Osteocyte (in vitro differentiated cells): ENCODE measurements around the gene IHH. TPM values are rescaled to one million over a fixed set of nuclear protein-coding genes. Genes with fewer than 3 reads are reported as not detected.

ENCODE experiments used
- DNase-seq: peaks from one replicate; pipeline ENCODE4 v3.0.0; 2021; ENCODE audit warnings: mixed read lengths; ENCODE audit not compliant: unreplicated experiment; ENCODE audit errors: extremely low spot score
- H3K27ac Mint-ChIP-seq: one replicate; pipeline ENCODE4 v1.8.0; 2021; ENCODE audit warnings: mild to moderate bottlenecking, mixed read lengths; ENCODE audit not compliant: unreplicated experiment
- H3K27me3 Mint-ChIP-seq: one replicate; pipeline ENCODE4 v1.8.0; 2021; ENCODE audit warnings: mixed read lengths; ENCODE audit not compliant: unreplicated experiment
- H3K36me3 Mint-ChIP-seq: one replicate; pipeline ENCODE4 v1.8.0; 2021; ENCODE audit warnings: mixed read lengths; ENCODE audit not compliant: unreplicated experiment
- H3K4me1 Mint-ChIP-seq: one replicate; pipeline ENCODE4 v1.8.0; 2021; ENCODE audit warnings: mixed read lengths; ENCODE audit not compliant: unreplicated experiment
- H3K4me3 Mint-ChIP-seq: one replicate; pipeline ENCODE4 v1.8.0; 2021; ENCODE audit warnings: mild to moderate bottlenecking, moderate library complexity, mixed read lengths; ENCODE audit not compliant: unreplicated experiment
- H3K9me3 Mint-ChIP-seq: one replicate; pipeline ENCODE4 v1.8.0; 2021; ENCODE audit warnings: mixed read lengths; ENCODE audit not compliant: unreplicated experiment
- long read RNA-seq: library from polyadenylated mRNA; unstranded; transcript quantifications from one replicate; pipeline ENCODE4 v2.0.0, GENCODE V29; 2021
- total RNA-seq: library from RNA; stranded (reverse); gene quantifications from 2 replicates; pipeline ENCODE4 v1.2.1, GENCODE V29; 2021
- TF ChIP-seq, protein P1 (sequence below): fragments of 200-600 bp; sonication (generic); IDR thresholded peaks from 2 replicates; pipeline ENCODE4 v1.5.0; 2021; ENCODE audit warnings: antibody characterized with exemption, mild to moderate bottlenecking, moderate library complexity

Gene IHH
- 0.18 TPM in 1 of 2 replicates, not detected in the other for total RNA-seq
- long read RNA-seq: 0 reads

DNA sequence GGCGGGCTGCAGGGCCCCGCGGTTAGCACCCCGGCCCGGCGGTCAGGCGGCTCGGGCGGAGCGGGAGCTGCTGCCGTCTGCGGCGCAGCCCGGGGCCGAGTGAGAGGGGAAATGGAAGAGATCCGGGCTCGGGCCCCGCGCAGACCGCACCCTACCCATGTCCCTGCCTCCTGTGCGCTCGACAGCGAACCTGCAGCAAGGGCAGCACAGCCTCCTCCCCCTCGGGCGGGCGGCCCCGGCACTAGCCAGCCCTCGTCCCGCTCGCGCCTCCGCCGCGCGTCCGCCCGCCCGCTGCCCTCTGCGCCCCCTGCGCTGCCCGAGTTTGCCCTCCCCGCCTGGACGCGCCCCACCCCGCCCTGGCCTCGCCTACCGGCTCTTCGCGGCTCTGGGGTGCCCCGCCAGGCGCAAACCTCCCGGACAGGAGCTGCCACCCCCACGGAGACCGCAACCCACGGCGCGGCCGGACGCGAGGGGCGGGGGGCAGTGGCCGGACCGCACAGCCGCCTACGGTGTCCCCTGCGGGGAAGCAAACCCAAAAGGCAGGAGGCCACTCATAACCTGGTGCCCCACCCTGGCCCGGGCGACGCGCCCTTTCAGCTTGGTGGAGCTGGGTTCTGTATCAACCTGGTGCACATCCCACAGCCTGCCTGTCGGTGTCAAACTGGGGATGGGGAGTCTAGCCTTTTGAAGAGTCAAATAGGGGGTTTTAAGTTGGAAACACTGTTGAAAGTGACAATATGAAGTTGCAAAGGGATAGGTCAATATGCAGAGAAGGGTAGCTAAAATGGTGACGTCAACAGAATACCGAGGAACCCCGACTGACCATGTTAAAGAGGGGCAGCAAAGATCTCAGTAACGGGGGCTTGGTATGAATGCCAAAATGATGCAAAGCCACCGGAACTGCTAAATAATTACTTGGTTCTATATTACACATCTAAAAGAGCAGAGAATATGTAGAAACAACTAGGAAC lies at the start of gene IHH:
TSS of gene IHH (minus strand) at position 101 of the 971 bp plus-strand sequence. CDS start 454 bp downstream, outside the sequence.
- DNase-seq: no peak
- no peaks in the 10 kb centered on the region for H3K9me3 Mint-ChIP-seq

DNA sequence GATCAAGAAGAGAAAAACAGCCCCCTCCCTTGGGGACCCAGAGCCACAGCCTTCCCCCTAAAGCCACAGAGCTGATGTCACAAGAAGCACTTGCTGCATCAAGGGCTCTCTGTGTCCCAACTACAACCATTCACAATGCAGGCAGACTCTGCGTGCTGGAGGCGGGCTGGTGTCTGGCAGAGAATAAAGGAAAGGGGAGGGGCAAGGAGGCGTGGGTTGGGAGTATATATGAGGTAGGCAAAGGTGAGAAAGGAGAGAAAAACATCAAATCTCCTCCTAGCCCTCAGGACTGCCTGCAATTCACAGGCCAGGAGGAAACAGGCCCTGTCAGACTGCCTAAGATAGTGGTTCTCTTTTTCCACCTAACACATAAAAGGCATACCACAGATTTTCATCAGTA lies 48.8 kb upstream of the IHH start:
- Mint-ChIP-seq H3K9me3 (no peaks in the 10 kb centered on the region), H3K4me3 (no peak overlapping the region), H3K36me3 (peaks cover 3% of the 10 kb centered on the region), H3K27me3 (no peaks in the 10 kb centered on the region), H3K27ac (no peak overlapping the region), H3K4me1 (peaks cover 4% of the 10 kb centered on the region)
- DNase-seq: no peak
- TF ChIP-seq, protein P1, sequence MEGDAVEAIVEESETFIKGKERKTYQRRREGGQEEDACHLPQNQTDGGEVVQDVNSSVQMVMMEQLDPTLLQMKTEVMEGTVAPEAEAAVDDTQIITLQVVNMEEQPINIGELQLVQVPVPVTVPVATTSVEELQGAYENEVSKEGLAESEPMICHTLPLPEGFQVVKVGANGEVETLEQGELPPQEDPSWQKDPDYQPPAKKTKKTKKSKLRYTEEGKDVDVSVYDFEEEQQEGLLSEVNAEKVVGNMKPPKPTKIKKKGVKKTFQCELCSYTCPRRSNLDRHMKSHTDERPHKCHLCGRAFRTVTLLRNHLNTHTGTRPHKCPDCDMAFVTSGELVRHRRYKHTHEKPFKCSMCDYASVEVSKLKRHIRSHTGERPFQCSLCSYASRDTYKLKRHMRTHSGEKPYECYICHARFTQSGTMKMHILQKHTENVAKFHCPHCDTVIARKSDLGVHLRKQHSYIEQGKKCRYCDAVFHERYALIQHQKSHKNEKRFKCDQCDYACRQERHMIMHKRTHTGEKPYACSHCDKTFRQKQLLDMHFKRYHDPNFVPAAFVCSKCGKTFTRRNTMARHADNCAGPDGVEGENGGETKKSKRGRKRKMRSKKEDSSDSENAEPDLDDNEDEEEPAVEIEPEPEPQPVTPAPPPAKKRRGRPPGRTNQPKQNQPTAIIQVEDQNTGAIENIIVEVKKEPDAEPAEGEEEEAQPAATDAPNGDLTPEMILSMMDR: no peak

More for the DNA sequence above, at the start of gene IHH:
- TF ChIP-seq, protein P1: no peak
- Mint-ChIP-seq H3K27ac (no peak within 1 kb of the TSS), H3K27me3 (peaks cover 57% of the 10 kb centered on the region), H3K4me3 (peak within 1 kb of the TSS; percentile 47), H3K36me3 (no peaks in the 10 kb centered on the region), H3K4me1 (peaks cover 7% of the 10 kb centered on the region)

DNA sequence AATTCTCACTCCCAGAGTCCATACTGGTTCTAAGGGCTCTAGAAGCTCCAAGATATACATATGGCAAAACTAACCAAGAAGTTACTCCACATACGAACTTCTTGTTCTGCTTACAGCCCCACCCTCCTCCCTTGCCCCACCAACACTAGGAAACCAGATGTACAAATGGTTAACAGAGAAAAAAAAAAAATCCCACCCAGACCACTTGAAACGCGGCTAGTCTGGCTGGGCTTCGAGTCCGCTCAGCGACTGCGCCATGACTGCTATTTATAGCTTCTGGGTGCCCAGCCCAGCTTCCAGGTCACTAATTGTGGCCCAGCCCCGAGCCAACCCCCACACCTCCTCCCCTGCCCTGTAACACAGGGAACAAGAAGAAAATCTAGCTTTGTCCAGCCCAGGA lies 47.0 kb upstream of the IHH start:
- no peak overlapping the region for H3K27ac Mint-ChIP-seq
- no peaks in the 10 kb centered on the region for H3K9me3 Mint-ChIP-seq
- H3K4me3 Mint-ChIP-seq: no peak overlapping the region
- peaks cover 3% of the 10 kb centered on the region for H3K36me3 Mint-ChIP-seq
- no peaks in the 10 kb centered on the region for H3K27me3 Mint-ChIP-seq
- TF ChIP-seq, protein P1: no peak
- H3K4me1 Mint-ChIP-seq: peaks cover 6% of the 10 kb centered on the region
- no peak for DNase-seq

DNA sequence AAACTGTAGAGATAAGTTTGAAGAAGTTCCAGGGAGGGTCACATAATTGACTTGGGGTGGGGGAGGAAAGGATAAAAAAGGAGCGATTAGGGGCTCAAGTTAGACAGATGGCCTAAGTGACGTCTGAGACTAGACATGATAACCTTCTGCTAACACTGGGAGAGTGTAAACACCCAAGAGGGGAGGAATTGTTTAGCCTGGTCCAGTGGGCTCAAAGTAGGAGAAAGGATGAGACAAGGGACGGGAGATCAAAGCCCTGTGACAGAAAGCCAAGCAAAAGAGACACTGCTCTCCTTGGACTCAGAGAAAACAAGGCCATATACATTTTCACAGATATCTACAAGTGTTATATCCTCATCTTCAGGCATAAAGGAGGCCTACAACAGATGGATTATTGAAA lies 45.5 kb upstream of the IHH start:
- Mint-ChIP-seq H3K27ac (no peak overlapping the region), H3K27me3 (no peaks in the 10 kb centered on the region), H3K4me3 (no peak overlapping the region), H3K4me1 (peaks cover 6% of the 10 kb centered on the region), H3K36me3 (peaks cover 6% of the 10 kb centered on the region), H3K9me3 (no peaks in the 10 kb centered on the region)
- TF ChIP-seq, protein P1: no peak
- no peak for DNase-seq
